Liver (tissue), 9 donors: Measurements from ENCODE around the gene COL23A1. TPM values are rescaled to one million over a fixed set of nuclear protein-coding genes. Genes with fewer than 3 reads are reported as not detected.

Experiments used
- DNase-seq: peaks from one replicate; pipeline ENCODE4 v3.0.0-alpha.2; 2017; ENCODE audit warnings: low spot score
- H3K27ac ChIP-seq, 2 donors: one replicate each; pipeline ENCODE4 v1.7.0; 2013; ENCODE audit warnings: inconsistent platforms in 2 of 2, low read length in 2 of 2, control low read depth in 1 of 2, low read depth in 1 of 2, mild to moderate bottlenecking in 1 of 2
- H3K27me3 ChIP-seq, 4 donors: one replicate each; pipeline versions ENCODE4 v1.6.1 to v1.7.0; 2013; ENCODE audit warnings: low read length in 3 of 4, inconsistent platforms in 1 of 4, mild to moderate bottlenecking in 1 of 4, moderate library complexity in 1 of 4; ENCODE audit not compliant: control insufficient read depth in 4 of 4, insufficient read depth in 4 of 4
- H3K36me3 ChIP-seq, 4 donors: one replicate each; pipeline versions ENCODE4 v1.6.1 to v1.7.0; 2013; ENCODE audit warnings: low read length in 3 of 4, mild to moderate bottlenecking in 3 of 4, low read depth in 1 of 4, moderate library complexity in 1 of 4; ENCODE audit not compliant: control insufficient read depth in 4 of 4, insufficient read depth in 3 of 4
- H3K4me1 ChIP-seq, 4 donors: one replicate each; pipeline versions ENCODE4 v1.6.1 to v1.7.0; 2013; ENCODE audit warnings: low read length in 3 of 4, mild to moderate bottlenecking in 3 of 4, moderate library complexity in 1 of 4; ENCODE audit not compliant: control insufficient read depth in 4 of 4, insufficient read depth in 4 of 4
- H3K4me3 ChIP-seq, 3 donors: one replicate each; pipeline versions ENCODE4 v1.6.1 to v1.7.0; 2013; ENCODE audit warnings: low read length in 3 of 3, control low read depth in 1 of 3, low read depth in 1 of 3, mild to moderate bottlenecking in 1 of 3
- H3K9ac ChIP-seq, 2 donors: one replicate each; pipeline ENCODE4 v1.7.0; 2013; ENCODE audit warnings: low read length in 2 of 2, mild to moderate bottlenecking in 2 of 2, moderate library complexity in 2 of 2, control low read depth in 1 of 2, low read depth in 1 of 2
- H3K9me3 ChIP-seq, 4 donors: one replicate each; pipeline versions ENCODE4 v1.6.1 to v1.7.0; 2013; ENCODE audit warnings: low read length in 3 of 4; ENCODE audit not compliant: control insufficient read depth in 4 of 4
- ATF3 ChIP-seq: IDR thresholded peaks from 2 replicates; pipeline ENCODE4 v1.6.1; 2016; ENCODE audit warnings: antibody characterized with exemption
- EGR1 ChIP-seq, 2 donors: IDR thresholded peaks; 2 replicates each; pipeline ENCODE4 v1.6.1; 2016 to 2018; ENCODE audit warnings: antibody characterized with exemption in 2 of 2, low read depth in 2 of 2
- FOXA2 ChIP-seq: IDR thresholded peaks from 2 replicates; pipeline ENCODE4 v1.6.1; 2016; ENCODE audit warnings: antibody characterized with exemption
- GABPA ChIP-seq, 2 donors: IDR thresholded peaks in 1 of 2; conservative IDR thresholded peaks in 1 of 2; 2 replicates each; pipeline ENCODE4 v1.6.1; 2016; ENCODE audit warnings: antibody characterized with exemption in 2 of 2, mild to moderate bottlenecking in 1 of 2, moderate library complexity in 1 of 2
- HNF4A ChIP-seq, 2 donors: conservative IDR thresholded peaks; 2 replicates each; pipeline ENCODE4 v1.6.1; 2016; ENCODE audit warnings: antibody characterized with exemption in 2 of 2, mild to moderate bottlenecking in 2 of 2
- RAD21 ChIP-seq, 2 donors: IDR thresholded peaks; 2 replicates each; pipeline ENCODE4 v1.6.1; 2016; ENCODE audit warnings: antibody characterized with exemption in 2 of 2, mild to moderate bottlenecking in 2 of 2
- RXRA ChIP-seq, 2 donors: IDR thresholded peaks; 2 replicates each; pipeline ENCODE4 v1.6.1; 2017 to 2018; ENCODE audit warnings: antibody characterized with exemption in 2 of 2, mild to moderate bottlenecking in 1 of 2
- SP1 ChIP-seq: IDR thresholded peaks from 2 replicates; pipeline ENCODE4 v1.6.1; 2018; ENCODE audit warnings: antibody characterized with exemption, mild to moderate bottlenecking
- YY1 ChIP-seq: IDR thresholded peaks from 2 replicates; pipeline ENCODE4 v1.6.1; 2016; ENCODE audit warnings: antibody characterized with exemption, mild to moderate bottlenecking
- ZBTB33 ChIP-seq: IDR thresholded peaks from 2 replicates; pipeline ENCODE4 v1.6.1; 2016; ENCODE audit warnings: antibody characterized with exemption
- WGBS: extraction: QIAGEN DNeasy Blood & Tissue Kit; methylation state at CpG from one replicate; pipeline ENCODE4 v1.1.7; 2013; 5-methylcytosine and 5-hydroxymethylcytosine counted together
- polyA plus RNA-seq, 2 donors: library from polyadenylated mRNA; stranded (reverse) in 1 of 2; unstranded in 1 of 2; fragments of 200-250 nt in 1 of 2; fragments of >200 nt in 1 of 2; fragmentation: Nextera tagmentation in 1 of 2; extraction: Ambion mirVana in 1 of 2; gene quantifications; one replicate each; pipeline versions ENCODE4 v1.2.1 to v1.2.3, GENCODE V29; 2013 to 2015
- total RNA-seq, 2 donors: library from RNA; depleted of rRNA; stranded (reverse); fragments of >200 nt; gene quantifications; one replicate each; pipeline ENCODE4 v1.2.3, GENCODE V29; 2014
- TF ChIP-seq, protein P1 (sequence below): fragments of 150-350 bp; IDR thresholded peaks from 2 replicates; pipeline ENCODE4 v1.5.1; 2017; ENCODE audit warnings: improper control_type of control experiment, low read depth, low read length; ENCODE audit not compliant: missing input control
- donor health status: healthy.
- donor health status: healthy.
- donor health status: healthy.
- donor health status: healthy.
- donor health status: healthy.

The COL23A1 gene
- total and polyA plus RNA-seq, 4 donors, result 0.08 to 1.4 (median 0.27) TPM

DNA sequence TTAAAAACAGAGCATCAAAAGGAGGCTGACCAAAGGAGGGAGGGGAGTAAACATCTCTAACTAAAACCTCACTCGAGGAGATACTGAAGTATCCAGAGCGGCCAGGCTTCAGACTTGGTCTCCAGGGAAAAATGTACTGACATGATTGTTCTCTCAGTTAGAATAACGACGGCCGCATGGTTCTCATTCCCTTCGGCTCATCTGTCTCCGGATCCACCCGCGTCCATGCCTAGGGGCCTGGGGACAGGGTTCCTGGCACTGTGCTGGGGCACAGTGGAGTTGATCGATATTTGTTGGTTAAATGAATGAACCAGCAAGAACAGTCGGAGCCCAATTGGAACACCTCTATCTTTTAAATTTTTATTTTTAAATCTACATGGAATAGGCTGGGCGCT lies 190.5 kb downstream of the COL23A1 start:
- no peak for DNase-seq
- Histone ChIP-seq H3K9me3 (no peaks in the 10 kb centered on the region), H3K9ac (no peak overlapping the region), H3K36me3 (no peaks in the 10 kb centered on the region), H3K4me1 (no peaks in the 10 kb centered on the region), H3K4me3 (no peak overlapping the region), H3K27me3 (no peaks in the 10 kb centered on the region), H3K27ac (no peak overlapping the region)
- 65% methylated on average over 12 of the region's 12 CpGs for WGBS
- no peak for TF ChIP-seq ZBTB33
- TF ChIP-seq SP1, result no peak
- no peak for TF ChIP-seq GABPA (IDR thresholded peaks at IDR 0.05 in 1 of 2, conservative IDR thresholded peaks at IDR 0.05 in 1 of 2)
- no peak for TF ChIP-seq RAD21 (IDR thresholded peaks at IDR 0.05)
- no peak for TF ChIP-seq FOXA2

DNA sequence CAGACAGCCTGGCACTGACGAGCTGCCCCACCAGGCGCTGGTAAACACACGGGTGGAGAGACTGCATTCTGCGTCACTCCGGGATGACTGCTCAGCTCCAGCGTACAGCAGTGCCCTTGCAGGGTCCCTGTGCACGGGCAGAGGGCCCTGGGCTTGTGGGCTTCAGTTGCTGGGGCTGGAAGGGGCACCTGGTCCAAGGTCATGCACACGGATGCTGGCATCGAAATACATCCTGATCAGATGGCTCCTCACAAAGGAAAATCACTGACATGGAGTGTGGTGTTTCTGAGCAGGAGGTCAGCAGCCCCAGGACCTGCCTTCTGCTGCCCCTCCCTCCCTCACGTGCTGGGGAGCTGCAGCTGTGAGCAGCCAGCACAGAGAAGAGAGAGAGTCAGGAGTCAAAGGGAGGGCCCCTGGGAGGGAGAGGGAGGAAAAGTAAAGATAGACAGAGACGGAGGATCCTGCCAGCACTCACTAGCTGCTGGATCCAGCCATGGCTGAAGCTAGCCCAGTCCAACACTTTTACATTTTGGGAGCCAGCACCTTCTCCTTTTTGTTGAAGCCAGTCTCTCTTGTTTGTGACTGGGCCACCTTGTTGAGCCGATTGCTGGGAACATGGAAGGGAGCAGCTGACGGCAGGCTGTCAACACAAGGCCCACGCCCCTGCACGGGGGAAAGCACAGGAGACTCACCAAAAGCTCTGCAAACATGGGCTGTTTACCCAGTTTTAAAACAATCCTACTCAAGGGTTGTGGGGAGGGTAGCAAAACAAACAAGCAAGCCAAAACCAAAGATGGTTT lies 191.1 kb downstream of the COL23A1 start:
- Histone ChIP-seq H3K27ac (no peak overlapping the region), H3K9me3 (no peaks in the 10 kb centered on the region)

DNA sequence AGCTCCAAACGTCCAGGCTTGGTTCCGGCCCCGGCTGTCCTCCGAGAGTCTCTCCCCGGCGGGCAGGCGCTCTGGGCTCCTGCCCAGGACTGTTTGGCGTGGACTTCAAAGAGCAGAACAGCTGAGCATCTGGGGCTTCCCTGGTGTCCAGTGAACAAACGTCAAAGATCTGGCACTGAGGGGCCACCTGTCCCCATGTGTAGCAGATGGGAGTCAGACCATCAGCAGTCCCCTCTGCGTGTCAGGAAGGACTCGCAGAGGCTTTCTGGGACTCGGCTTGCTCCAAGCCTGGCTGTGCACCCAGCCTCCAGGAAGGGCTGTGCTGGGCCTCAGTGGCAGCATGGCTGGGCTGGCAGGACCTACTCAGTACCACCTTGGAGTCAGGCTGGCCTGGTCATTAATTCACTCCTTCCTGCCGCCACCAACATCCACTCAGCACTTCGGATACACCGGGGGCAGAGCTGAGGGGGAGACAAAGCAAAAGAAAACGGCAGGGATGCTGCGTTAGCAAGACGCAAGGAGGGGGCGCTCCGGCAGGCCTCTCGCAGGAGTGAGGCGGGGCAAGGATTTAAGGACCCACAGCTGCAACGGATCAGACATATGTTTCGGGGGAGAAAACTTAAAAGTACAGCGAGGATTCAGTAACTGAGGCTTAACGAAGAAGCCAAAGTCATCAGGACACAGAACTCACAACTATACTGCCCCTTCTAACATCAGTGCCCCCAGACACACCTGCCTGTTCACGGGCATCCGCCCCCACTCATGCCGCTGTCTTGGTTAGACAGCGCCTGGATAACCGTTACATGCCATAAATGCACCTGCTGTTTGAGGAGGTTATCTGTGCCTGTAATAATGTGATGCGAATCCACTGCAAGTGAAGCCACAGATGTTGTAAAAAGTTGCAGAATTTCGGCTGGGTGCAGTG lies 193.1 kb downstream of the COL23A1 start:
- no peak overlapping the region for H3K27ac ChIP-seq
- H3K27me3 ChIP-seq, result no peaks in the 10 kb centered on the region
- H3K9me3 ChIP-seq, result no peaks in the 10 kb centered on the region
- no peak for DNase-seq
- H3K9ac ChIP-seq, result no peak overlapping the region
- peaks cover 0 to 4% (median 0%) of the 10 kb centered on the region in 4 donors for H3K4me1 ChIP-seq
- no peak overlapping the region for H3K4me3 ChIP-seq
- TF ChIP-seq RXRA (IDR thresholded peaks at IDR 0.05) (no peak), EGR1 (IDR thresholded peaks at IDR 0.05; ENCODE audit: low read depth in 2 of 2) (no peak), HNF4A (conservative IDR thresholded peaks at IDR 0.05) (no peak), YY1 (no peak)
- TF ChIP-seq, protein P1, sequence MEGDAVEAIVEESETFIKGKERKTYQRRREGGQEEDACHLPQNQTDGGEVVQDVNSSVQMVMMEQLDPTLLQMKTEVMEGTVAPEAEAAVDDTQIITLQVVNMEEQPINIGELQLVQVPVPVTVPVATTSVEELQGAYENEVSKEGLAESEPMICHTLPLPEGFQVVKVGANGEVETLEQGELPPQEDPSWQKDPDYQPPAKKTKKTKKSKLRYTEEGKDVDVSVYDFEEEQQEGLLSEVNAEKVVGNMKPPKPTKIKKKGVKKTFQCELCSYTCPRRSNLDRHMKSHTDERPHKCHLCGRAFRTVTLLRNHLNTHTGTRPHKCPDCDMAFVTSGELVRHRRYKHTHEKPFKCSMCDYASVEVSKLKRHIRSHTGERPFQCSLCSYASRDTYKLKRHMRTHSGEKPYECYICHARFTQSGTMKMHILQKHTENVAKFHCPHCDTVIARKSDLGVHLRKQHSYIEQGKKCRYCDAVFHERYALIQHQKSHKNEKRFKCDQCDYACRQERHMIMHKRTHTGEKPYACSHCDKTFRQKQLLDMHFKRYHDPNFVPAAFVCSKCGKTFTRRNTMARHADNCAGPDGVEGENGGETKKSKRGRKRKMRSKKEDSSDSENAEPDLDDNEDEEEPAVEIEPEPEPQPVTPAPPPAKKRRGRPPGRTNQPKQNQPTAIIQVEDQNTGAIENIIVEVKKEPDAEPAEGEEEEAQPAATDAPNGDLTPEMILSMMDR, result no peak
- 72% methylated on average over 33 of the region's 33 CpGs for WGBS
- no peaks in the 10 kb centered on the region for H3K36me3 ChIP-seq

More for the DNA sequence above, 191.1 kb downstream of the COL23A1 start:
- H3K27me3 ChIP-seq, result no peaks in the 10 kb centered on the region
- 47% methylated on average over 15 of the region's 15 CpGs for WGBS
- no peak overlapping the region for H3K9ac ChIP-seq
- H3K4me1 ChIP-seq, result no peaks in the 10 kb centered on the region
- no peaks in the 10 kb centered on the region for H3K36me3 ChIP-seq
- no peak for DNase-seq
- no peak for TF ChIP-seq ATF3
- TF ChIP-seq RAD21 (IDR thresholded peaks at IDR 0.05), result no peak
- TF ChIP-seq FOXA2, result no peak
- H3K4me3 ChIP-seq, result no peak overlapping the region
